ENCODE measurements around the gene WWOX. TPM values are rescaled to one million over a fixed set of nuclear protein-coding genes. Genes with fewer than 3 reads are reported as not detected.

WWOX gene
- total RNA-seq, 1 donor from 2014 or later, result 18.6 TPM

- Mint-ChIP-seq H3K27me3 (ENCODE audit: unreplicated experiment) (no peaks in the 10 kb centered on the region), H3K36me3 (ENCODE audit: low read depth, unreplicated experiment) (peaks cover 3% of the 10 kb centered on the region), H3K27ac (ENCODE audit: unreplicated experiment) (no peak overlapping the region), H3K4me3 (ENCODE audit: unreplicated experiment) (no peak overlapping the region), H3K4me1 (ENCODE audit: unreplicated experiment) (no peaks in the 10 kb centered on the region), H3K9me3 (ENCODE audit: unreplicated experiment) (no peaks in the 10 kb centered on the region)
- TF ChIP-seq CTCF (IDR thresholded peaks at IDR 0.05; ENCODE audit: unreplicated experiment), result no peak
- no peak for DNase-seq (ENCODE audit: low spot score)
These were observed 160.4 kb downstream of the WWOX start for GRCh38 chr16:78259873-78260272.

- H3K4me3 Mint-ChIP-seq (ENCODE audit: unreplicated experiment), result no peak overlapping the region
- DNase-seq (ENCODE audit: low spot score), result no peak
- no peaks in the 10 kb centered on the region for H3K27me3 Mint-ChIP-seq (ENCODE audit: unreplicated experiment)
- no peak for TF ChIP-seq CTCF (IDR thresholded peaks at IDR 0.05; ENCODE audit: unreplicated experiment)
- H3K27ac Mint-ChIP-seq (ENCODE audit: unreplicated experiment), result no peak overlapping the region
- H3K4me1 Mint-ChIP-seq (ENCODE audit: unreplicated experiment), result no peaks in the 10 kb centered on the region
- H3K9me3 Mint-ChIP-seq (ENCODE audit: unreplicated experiment), result no peaks in the 10 kb centered on the region
- peaks cover 7% of the 10 kb centered on the region for H3K36me3 Mint-ChIP-seq (ENCODE audit: low read depth, unreplicated experiment)
These were observed 165.2 kb downstream of the WWOX start for GRCh38 chr16:78264642-78265041.

GRCh38 chr16:78269256-78269655, 169.8 kb downstream of the WWOX start:
- H3K36me3 Mint-ChIP-seq (ENCODE audit: low read depth, unreplicated experiment), result peaks cover 7% of the 10 kb centered on the region
- H3K27me3 Mint-ChIP-seq (ENCODE audit: unreplicated experiment), result peaks cover 2% of the 10 kb centered on the region
- no peaks in the 10 kb centered on the region for H3K9me3 Mint-ChIP-seq (ENCODE audit: unreplicated experiment)
- H3K4me1 Mint-ChIP-seq (ENCODE audit: unreplicated experiment), result no peaks in the 10 kb centered on the region
- TF ChIP-seq CTCF (IDR thresholded peaks at IDR 0.05; ENCODE audit: unreplicated experiment), result no peak
- no peak overlapping the region for H3K27ac Mint-ChIP-seq (ENCODE audit: unreplicated experiment)
- no peak for DNase-seq (ENCODE audit: low spot score)
- H3K4me3 Mint-ChIP-seq (ENCODE audit: unreplicated experiment), result no peak overlapping the region

- Mint-ChIP-seq H3K4me1 (ENCODE audit: unreplicated experiment) (no peaks in the 10 kb centered on the region), H3K4me3 (ENCODE audit: unreplicated experiment) (no peak overlapping the region), H3K27ac (ENCODE audit: unreplicated experiment) (no peak overlapping the region), H3K9me3 (ENCODE audit: unreplicated experiment) (no peaks in the 10 kb centered on the region), H3K36me3 (ENCODE audit: low read depth, unreplicated experiment) (no peaks in the 10 kb centered on the region), H3K27me3 (ENCODE audit: unreplicated experiment) (peaks cover 2% of the 10 kb centered on the region)
- DNase-seq (ENCODE audit: low spot score), result no peak
- TF ChIP-seq CTCF (IDR thresholded peaks at IDR 0.05; ENCODE audit: unreplicated experiment), result no peak
These were observed 172.5 kb downstream of the WWOX start for GRCh38 chr16:78271981-78272380.

- Mint-ChIP-seq H3K27ac (ENCODE audit: unreplicated experiment) (no peak overlapping the region), H3K27me3 (ENCODE audit: unreplicated experiment) (peaks cover 2% of the 10 kb centered on the region), H3K4me1 (ENCODE audit: unreplicated experiment) (no peaks in the 10 kb centered on the region), H3K4me3 (ENCODE audit: unreplicated experiment) (no peak overlapping the region), H3K9me3 (ENCODE audit: unreplicated experiment) (no peaks in the 10 kb centered on the region), H3K36me3 (ENCODE audit: low read depth, unreplicated experiment) (no peaks in the 10 kb centered on the region)
- no peak for TF ChIP-seq CTCF (IDR thresholded peaks at IDR 0.05; ENCODE audit: unreplicated experiment)
- no peak for DNase-seq (ENCODE audit: low spot score)
These were observed 175.3 kb downstream of the WWOX start for GRCh38 chr16:78274771-78275170.
